WTC11 (cell line): ENCODE measurements around the gene PSMB2. TPM values are rescaled to one million over a fixed set of nuclear protein-coding genes. Genes with fewer than 3 reads are reported as not detected.
A peak's percentile ranks its signal among the peaks of the same experiment; 100 is the strongest.

Experiments used
- ATAC-seq: fragments of 200-7000 bp; cut with Tn5 transposase; 2 replicates; pipeline ENCODE4 v1.10.0; 2021; ENCODE audit warnings: mild to moderate bottlenecking, moderate library complexity
- CTCF ChIA-PET: fragments of 300-600 bp; sonication (Branson Sonifier 250); formaldehyde crosslinking; loops from one replicate; lab custom pipeline; 2021; ENCODE audit warnings: antibody characterized with exemption; lab: Charles Lee
- POLR2A ChIA-PET: fragments of 350-600 bp; sonication (Branson Sonifier 250); formaldehyde crosslinking; loops from one replicate; lab custom pipeline; 2021; ENCODE audit warnings: antibody characterized with exemption; lab: Charles Lee
- DNase-seq: peaks from one replicate; pipeline ENCODE4 v3.0.0; 2021; ENCODE audit warnings: low spot score
- H3K27ac Mint-ChIP-seq: 2 replicates; pipeline ENCODE4 v1.8.0; 2021; ENCODE audit warnings: mixed read lengths
- H3K27me3 Mint-ChIP-seq: 2 replicates; pipeline ENCODE4 v1.8.0; 2021; ENCODE audit warnings: low read depth, mild to moderate bottlenecking, moderate library complexity, mixed read lengths
- H3K36me3 Mint-ChIP-seq: 2 replicates; pipeline ENCODE4 v1.8.0; 2021; ENCODE audit warnings: mixed read lengths
- H3K4me1 Mint-ChIP-seq: 2 replicates; pipeline ENCODE4 v1.8.0; 2022; ENCODE audit warnings: mixed read lengths
- H3K4me3 Mint-ChIP-seq: 2 replicates; pipeline ENCODE4 v1.8.0; 2021; ENCODE audit warnings: mild to moderate bottlenecking, moderate library complexity, mixed read lengths
- H3K9me3 Mint-ChIP-seq: 2 replicates; pipeline ENCODE4 v1.8.0; 2021; ENCODE audit warnings: mixed read lengths
- ATF1 ChIP-seq: sonication (generic); formaldehyde crosslinking; IDR thresholded peaks from 2 replicates; pipeline ENCODE4 v1.8.1; 2023; ENCODE audit warnings: mild to moderate bottlenecking, moderate library complexity, missing genetic modification reagents
- ATF6 ChIP-seq: sonication (generic); formaldehyde crosslinking; IDR thresholded peaks from 2 replicates; pipeline ENCODE4 v1.8.1; 2023; ENCODE audit warnings: mild to moderate bottlenecking, missing genetic modification reagents
- CDX4 ChIP-seq: fragments of 250-450 bp; sonication (Bioruptor Pico); IDR thresholded peaks from 2 replicates; pipeline ENCODE4 v1.9.0; 2021; ENCODE audit warnings: moderate library complexity, mild to moderate bottlenecking, inconsistent platforms, borderline replicate concordance
- CREB1 ChIP-seq: sonication (generic); formaldehyde crosslinking; IDR thresholded peaks from 2 replicates; pipeline ENCODE4 v1.8.0; 2023; ENCODE audit warnings: mild to moderate bottlenecking, missing genetic modification reagents
- E2F4 ChIP-seq: sonication (generic); formaldehyde crosslinking; IDR thresholded peaks from 2 replicates; pipeline ENCODE4 v1.8.1; 2022; ENCODE audit warnings: low read depth, mild to moderate bottlenecking, moderate library complexity, missing genetic modification reagents, borderline replicate concordance
- EMX1 ChIP-seq: fragments of 250-450 bp; sonication (Bioruptor Pico); IDR thresholded peaks from 2 replicates; pipeline ENCODE4 v1.8.0; 2021; ENCODE audit warnings: mild to moderate bottlenecking
- ERG ChIP-seq: fragments of 250-450 bp; sonication (Bioruptor Pico); IDR thresholded peaks from 2 replicates; pipeline ENCODE4 v1.8.0; 2021; ENCODE audit warnings: mild to moderate bottlenecking
- GRHL2 ChIP-seq: fragments of 250-450 bp; sonication (Bioruptor Pico); IDR thresholded peaks from 2 replicates; pipeline ENCODE4 v1.8.0; 2022; ENCODE audit warnings: mild to moderate bottlenecking, moderate library complexity; ENCODE audit not compliant: insufficient replicate concordance, severe bottlenecking
- IRF2 ChIP-seq: sonication (generic); formaldehyde crosslinking; IDR thresholded peaks from 2 replicates; pipeline ENCODE4 v1.8.0; 2022; ENCODE audit warnings: low read depth, missing genetic modification reagents, borderline replicate concordance
- JAZF1 ChIP-seq: fragments of 250-450 bp; sonication (Bioruptor Pico); IDR thresholded peaks from 2 replicates; pipeline ENCODE4 v1.9.0; 2021; ENCODE audit warnings: moderate library complexity, mild to moderate bottlenecking, inconsistent platforms
- JUN ChIP-seq: sonication (generic); formaldehyde crosslinking; IDR thresholded peaks from 2 replicates; pipeline ENCODE4 v1.8.0; 2023; ENCODE audit warnings: mild to moderate bottlenecking, missing genetic modification reagents
- KAT7 ChIP-seq: sonication (generic); formaldehyde crosslinking; IDR thresholded peaks from 2 replicates; pipeline ENCODE4 v1.8.1; 2023; ENCODE audit warnings: missing genetic modification reagents, mild to moderate bottlenecking, borderline replicate concordance
- NR2C2 ChIP-seq: sonication (generic); formaldehyde crosslinking; IDR thresholded peaks from 2 replicates; pipeline ENCODE4 v1.8.0; 2022; ENCODE audit warnings: mild to moderate bottlenecking, missing genetic modification reagents
- NR3C1 ChIP-seq: sonication (generic); formaldehyde crosslinking; conservative IDR thresholded peaks from 2 replicates; pipeline ENCODE4 v1.8.1; 2023; ENCODE audit warnings: low read depth, mild to moderate bottlenecking, missing genetic modification reagents
- OVOL2 ChIP-seq: fragments of 250-450 bp; sonication (Bioruptor Pico); IDR thresholded peaks from 2 replicates; pipeline ENCODE4 v1.9.0; 2021; ENCODE audit warnings: mild to moderate bottlenecking, borderline replicate concordance
- RORB ChIP-seq: fragments of 250-450 bp; sonication (Bioruptor Pico); IDR thresholded peaks from 2 replicates; pipeline ENCODE4 v1.9.0; 2021; ENCODE audit warnings: mild to moderate bottlenecking
- SMAD4 ChIP-seq: sonication (generic); formaldehyde crosslinking; IDR thresholded peaks from 2 replicates; pipeline ENCODE4 v1.8.0; 2022; ENCODE audit warnings: mild to moderate bottlenecking, missing genetic modification reagents
- ZNF232 ChIP-seq: sonication (generic); formaldehyde crosslinking; IDR thresholded peaks from 2 replicates; pipeline ENCODE4 v1.8.0; 2022; ENCODE audit warnings: mild to moderate bottlenecking, missing genetic modification reagents
- ZNF317 ChIP-seq: sonication (generic); formaldehyde crosslinking; IDR thresholded peaks from 2 replicates; pipeline ENCODE4 v1.8.1; 2023; ENCODE audit warnings: low read depth, mild to moderate bottlenecking, moderate library complexity, missing genetic modification reagents, borderline replicate concordance
- total RNA-seq: library from RNA; stranded (reverse); gene quantifications from 3 replicates; pipeline ENCODE4 v1.2.3, GENCODE V29; 2021
- TF ChIP-seq, protein P1 (sequence below): sonication (generic); formaldehyde crosslinking; conservative IDR thresholded peaks from 2 replicates; pipeline ENCODE4 v1.8.1; 2023; ENCODE audit warnings: mild to moderate bottlenecking, low read depth, missing genetic modification reagents, moderate library complexity
- TF ChIP-seq, protein P2 (sequence below): sonication (generic); formaldehyde crosslinking; IDR thresholded peaks from 2 replicates; pipeline ENCODE4 v1.8.1; 2023; ENCODE audit warnings: mild to moderate bottlenecking, missing genetic modification reagents
- TF ChIP-seq, protein P3 (sequence below): fragments of 200-600 bp; IDR thresholded peaks from 2 replicates; pipeline ENCODE4 v1.8.0; 2022; ENCODE audit warnings: antibody characterized with exemption

PSMB2 gene
- total RNA-seq, 1 experiment from 2014 or later, result 76.7 TPM

- TF ChIP-seq ATF1 (CRISPR knock-in tag), result no peak
- TF ChIP-seq ZNF317 (CRISPR knock-in tag), result no peak
- TF ChIP-seq NR2C2 (CRISPR knock-in tag), result peak; percentile 94
- TF ChIP-seq NR3C1, result no peak
- TF ChIP-seq, protein P1, sequence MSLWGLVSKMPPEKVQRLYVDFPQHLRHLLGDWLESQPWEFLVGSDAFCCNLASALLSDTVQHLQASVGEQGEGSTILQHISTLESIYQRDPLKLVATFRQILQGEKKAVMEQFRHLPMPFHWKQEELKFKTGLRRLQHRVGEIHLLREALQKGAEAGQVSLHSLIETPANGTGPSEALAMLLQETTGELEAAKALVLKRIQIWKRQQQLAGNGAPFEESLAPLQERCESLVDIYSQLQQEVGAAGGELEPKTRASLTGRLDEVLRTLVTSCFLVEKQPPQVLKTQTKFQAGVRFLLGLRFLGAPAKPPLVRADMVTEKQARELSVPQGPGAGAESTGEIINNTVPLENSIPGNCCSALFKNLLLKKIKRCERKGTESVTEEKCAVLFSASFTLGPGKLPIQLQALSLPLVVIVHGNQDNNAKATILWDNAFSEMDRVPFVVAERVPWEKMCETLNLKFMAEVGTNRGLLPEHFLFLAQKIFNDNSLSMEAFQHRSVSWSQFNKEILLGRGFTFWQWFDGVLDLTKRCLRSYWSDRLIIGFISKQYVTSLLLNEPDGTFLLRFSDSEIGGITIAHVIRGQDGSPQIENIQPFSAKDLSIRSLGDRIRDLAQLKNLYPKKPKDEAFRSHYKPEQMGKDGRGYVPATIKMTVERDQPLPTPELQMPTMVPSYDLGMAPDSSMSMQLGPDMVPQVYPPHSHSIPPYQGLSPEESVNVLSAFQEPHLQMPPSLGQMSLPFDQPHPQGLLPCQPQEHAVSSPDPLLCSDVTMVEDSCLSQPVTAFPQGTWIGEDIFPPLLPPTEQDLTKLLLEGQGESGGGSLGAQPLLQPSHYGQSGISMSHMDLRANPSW (CRISPR knock-in tag), result no peak
- TF ChIP-seq EMX1, result no peak
- no peak for TF ChIP-seq SMAD4 (CRISPR knock-in tag)
- TF ChIP-seq JUN (CRISPR knock-in tag), result no peak; the same call in 1 of the 2 replicates
- no peak for TF ChIP-seq CREB1 (CRISPR knock-in tag)
- no peak for TF ChIP-seq GRHL2 (CRISPR knock-in tag)
- TF ChIP-seq E2F4, result no peak
- TF ChIP-seq, protein P2, sequence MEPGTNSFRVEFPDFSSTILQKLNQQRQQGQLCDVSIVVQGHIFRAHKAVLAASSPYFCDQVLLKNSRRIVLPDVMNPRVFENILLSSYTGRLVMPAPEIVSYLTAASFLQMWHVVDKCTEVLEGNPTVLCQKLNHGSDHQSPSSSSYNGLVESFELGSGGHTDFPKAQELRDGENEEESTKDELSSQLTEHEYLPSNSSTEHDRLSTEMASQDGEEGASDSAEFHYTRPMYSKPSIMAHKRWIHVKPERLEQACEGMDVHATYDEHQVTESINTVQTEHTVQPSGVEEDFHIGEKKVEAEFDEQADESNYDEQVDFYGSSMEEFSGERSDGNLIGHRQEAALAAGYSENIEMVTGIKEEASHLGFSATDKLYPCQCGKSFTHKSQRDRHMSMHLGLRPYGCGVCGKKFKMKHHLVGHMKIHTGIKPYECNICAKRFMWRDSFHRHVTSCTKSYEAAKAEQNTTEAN (CRISPR knock-in tag), result no peak
- TF ChIP-seq, protein P3, sequence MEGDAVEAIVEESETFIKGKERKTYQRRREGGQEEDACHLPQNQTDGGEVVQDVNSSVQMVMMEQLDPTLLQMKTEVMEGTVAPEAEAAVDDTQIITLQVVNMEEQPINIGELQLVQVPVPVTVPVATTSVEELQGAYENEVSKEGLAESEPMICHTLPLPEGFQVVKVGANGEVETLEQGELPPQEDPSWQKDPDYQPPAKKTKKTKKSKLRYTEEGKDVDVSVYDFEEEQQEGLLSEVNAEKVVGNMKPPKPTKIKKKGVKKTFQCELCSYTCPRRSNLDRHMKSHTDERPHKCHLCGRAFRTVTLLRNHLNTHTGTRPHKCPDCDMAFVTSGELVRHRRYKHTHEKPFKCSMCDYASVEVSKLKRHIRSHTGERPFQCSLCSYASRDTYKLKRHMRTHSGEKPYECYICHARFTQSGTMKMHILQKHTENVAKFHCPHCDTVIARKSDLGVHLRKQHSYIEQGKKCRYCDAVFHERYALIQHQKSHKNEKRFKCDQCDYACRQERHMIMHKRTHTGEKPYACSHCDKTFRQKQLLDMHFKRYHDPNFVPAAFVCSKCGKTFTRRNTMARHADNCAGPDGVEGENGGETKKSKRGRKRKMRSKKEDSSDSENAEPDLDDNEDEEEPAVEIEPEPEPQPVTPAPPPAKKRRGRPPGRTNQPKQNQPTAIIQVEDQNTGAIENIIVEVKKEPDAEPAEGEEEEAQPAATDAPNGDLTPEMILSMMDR, result no peak
- TF ChIP-seq RORB (CRISPR knock-in tag), result no peak
- TF ChIP-seq CDX4 (CRISPR knock-in tag), result no peak
- no peak for TF ChIP-seq IRF2 (CRISPR knock-in tag)
- TF ChIP-seq, all 79 proteins: peak for 11
These were observed 83.5 kb downstream of the PSMB2 start, which contains the start of gene NCDN (continued) for GRCh38 chr1:35557611-35558373.

GRCh38 chr1:35557118-35557610 lies 84.2 kb downstream of the PSMB2 start, which contains the start of gene KIAA0319L:
Gene KIAA0319L, minus strand, starts transcription at chr1:35557403. Its CDS starts 2,912 bp downstream, at chr1:35554491.
- Mint-ChIP-seq H3K4me3 (peak within 1 kb of the TSS; percentile 98), H3K4me1 (peaks cover 41% of the 10 kb centered on the region), H3K9me3 (no peaks in the 10 kb centered on the region), H3K36me3 (peaks cover 22% of the 10 kb centered on the region), H3K27me3 (no peaks in the 10 kb centered on the region), H3K27ac (peak within 1 kb of the TSS; percentile 96)
- ChIA-PET POLR2A (interaction anchor here (1.7 to 1.9 kb wide), 3 partner anchors 16 to 213 kb away, joined by 4 to 9 read pairs (median 4); partner anchors contain the start of genes CLSPN and TFAP2E), CTCF (interaction anchor here (0.6 to 1.5 kb wide), 10 partner anchors 9 to 589 kb away, joined by 3 to 8 read pairs (median 4); partner anchors contain the start of gene CLSPN)
- DNase-seq (peak; percentile 78), ATAC-seq (peak; percentile 64)
- TF ChIP-seq JAZF1 (no peak), KAT7 (CRISPR knock-in tag) (no peak; the same call in 1 of the 2 replicates), ERG (CRISPR knock-in tag) (no peak), ATF6 (no peak), OVOL2 (CRISPR knock-in tag) (no peak), ZNF232 (CRISPR knock-in tag) (peak; percentile 46; the same call in 1 of the 2 replicates)
